ENCODE measurements around the gene AGO3. TPM values are rescaled to one million over a fixed set of nuclear protein-coding genes. Genes with fewer than 3 reads are reported as not detected.

AGO3 gene
- total and polyA plus RNA-seq, 2 experiments from 2014 or later = 19.2 to 27.3 TPM

- H4K20me1 ChIP-seq (replicated peaks; ENCODE audit: insufficient read depth) = no peaks in the 10 kb centered on the region
- no peaks in the 10 kb centered on the region for H3K79me2 ChIP-seq (replicated peaks; ENCODE audit: insufficient read depth)
- no peaks in the 10 kb centered on the region for H3K4me1 ChIP-seq (ENCODE audit: insufficient read depth)
- no peaks in the 10 kb centered on the region for H3K9me2 ChIP-seq (ENCODE audit: insufficient read depth)
- H3K36me3 ChIP-seq (ENCODE audit: insufficient read depth) = peaks cover 5% of the 10 kb centered on the region; the same call in 1 of the 2 replicates
- Mint-ChIP-seq H3K27me3 (ENCODE audit: insufficient read depth, low read depth, poor library complexity) (no peaks in the 10 kb centered on the region), H3K36me3 (ENCODE audit: low read depth) (peaks cover 20% of the 10 kb centered on the region; the same call in 2 of the 3 replicates), H3K4me1 (no peaks in the 10 kb centered on the region), H3K27ac (no peak overlapping the region), H3K9me3 (no peaks in the 10 kb centered on the region; the same call in 2 of the 3 replicates), H3K4me3 (no peak overlapping the region)
- no peak for ATAC-seq
- no peak for DNase-seq (ENCODE audit: low spot score)
- no peak for TF ChIP-seq REST (IDR thresholded peaks at IDR 0.05; ENCODE audit: unreplicated experiment)
- TF ChIP-seq NANOG (IDR thresholded peaks at IDR 0.05; ENCODE audit: borderline replicate concordance) = no peak
- TF ChIP-seq EZH2phosphoT487 (IDR thresholded peaks at IDR 0.05; ENCODE audit: unreplicated experiment) = no peak
- TF ChIP-seq ZNF114 (CRISPR knock-in tag; IDR thresholded peaks at IDR 0.05) = no peak
- no peak for TF ChIP-seq POLR2AphosphoS5 (IDR thresholded peaks at IDR 0.05; ENCODE audit: low read depth)
- TF ChIP-seq ZNF462 (CRISPR knock-in tag; IDR thresholded peaks at IDR 0.05) = no peak
- TF ChIP-seq CTCF (conservative IDR thresholded peaks at IDR 0.05; ENCODE audit: low read depth in 2 of 2) = no peak
- TF ChIP-seq JUNB (IDR thresholded peaks at IDR 0.05; ENCODE audit: unreplicated experiment) = no peak
- TF ChIP-seq ZNF331 (CRISPR knock-in tag; IDR thresholded peaks at IDR 0.05; ENCODE audit: low read depth) = no peak
- no peak for TF ChIP-seq EZH2 (IDR thresholded peaks at IDR 0.05; ENCODE audit: low read depth, unreplicated experiment)
- TF ChIP-seq CREB1 (CRISPR knock-in tag; IDR thresholded peaks at IDR 0.05; ENCODE audit: low read depth) = no peak
- TF ChIP-seq ETS1 (IDR thresholded peaks at IDR 0.05) = no peak
- TF ChIP-seq STAT1 (IDR thresholded peaks at IDR 0.05; ENCODE audit: unreplicated experiment) = no peak
- no peaks in the 10 kb centered on the region for H3F3A ChIP-seq (replicated peaks; ENCODE audit: low read depth)
- no peak overlapping the region for H2AFZ ChIP-seq
- no peaks in the 10 kb centered on the region for H3K27me3 ChIP-seq (ENCODE audit: insufficient read depth)
- H3K27ac ChIP-seq (ENCODE audit: low read depth) = no peak overlapping the region
- H3K4me3 ChIP-seq = no peak overlapping the region
- H3K4me2 ChIP-seq = no peak overlapping the region
These were observed 104.2 kb downstream of the AGO3 start for GRCh38 chr1:36035154-36035553.
